Amniotic epithelial cell (primary cell): ENCODE data around the gene HSDL1.
A peak's percentile ranks its signal among the peaks of the same experiment; 100 is the strongest.

ENCODE experiments used
- DNase-seq: peaks from one replicate; pipeline ENCODE4 v3.0.0-alpha.2; 2010; ENCODE audit warnings: low read depth

Gene HSDL1

DNA sequence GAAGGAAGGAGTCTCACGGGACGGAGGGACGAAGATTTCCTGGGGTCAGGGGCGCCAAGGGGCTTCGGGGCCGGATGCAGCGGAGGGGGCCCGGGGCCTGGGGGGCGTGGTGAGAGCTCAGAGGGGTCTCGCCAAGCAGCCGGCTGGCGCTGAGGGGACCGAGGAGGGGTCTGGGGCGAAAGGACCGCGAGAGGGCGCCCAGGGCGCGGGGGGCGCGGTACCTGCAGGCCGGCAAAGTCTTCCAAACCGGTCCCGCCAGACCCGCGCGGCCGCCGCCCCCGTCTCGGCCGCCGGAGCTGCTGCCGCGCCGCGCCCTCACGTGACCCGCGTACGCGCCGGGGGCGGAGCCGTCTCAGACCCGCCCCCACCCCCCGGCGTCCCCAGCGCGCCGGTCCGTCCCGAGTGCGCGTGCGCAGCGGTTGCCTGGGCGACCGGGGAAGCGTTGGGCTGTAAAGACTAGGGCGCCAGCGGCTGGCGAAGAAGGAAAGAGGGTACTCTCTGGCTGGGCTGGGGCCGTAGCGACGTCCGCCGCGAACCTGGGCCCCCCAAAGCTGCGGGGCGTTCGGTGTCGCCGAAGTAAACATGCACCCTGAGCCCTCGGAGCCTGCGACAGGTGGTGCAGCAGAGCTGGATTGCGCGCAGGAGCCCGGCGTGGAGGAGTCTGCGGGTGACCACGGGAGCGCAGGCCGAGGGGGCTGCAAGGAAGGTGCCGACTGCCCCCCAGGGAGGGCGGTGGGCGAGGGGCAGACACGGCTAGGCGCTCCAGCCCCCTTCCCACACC is at the start of gene HSDL1, which contains the start of gene DNAAF1:
Gene HSDL1, minus strand, starts transcription at position 319 of the 781 bp plus-strand sequence. CDS start 13,856 bp downstream, outside the sequence.
Gene DNAAF1, plus strand, starts transcription at position 450 of the 781 bp plus-strand sequence. Its CDS starts 133 bp downstream, at position 583.
- DNase-seq: peak; percentile 57

DNA sequence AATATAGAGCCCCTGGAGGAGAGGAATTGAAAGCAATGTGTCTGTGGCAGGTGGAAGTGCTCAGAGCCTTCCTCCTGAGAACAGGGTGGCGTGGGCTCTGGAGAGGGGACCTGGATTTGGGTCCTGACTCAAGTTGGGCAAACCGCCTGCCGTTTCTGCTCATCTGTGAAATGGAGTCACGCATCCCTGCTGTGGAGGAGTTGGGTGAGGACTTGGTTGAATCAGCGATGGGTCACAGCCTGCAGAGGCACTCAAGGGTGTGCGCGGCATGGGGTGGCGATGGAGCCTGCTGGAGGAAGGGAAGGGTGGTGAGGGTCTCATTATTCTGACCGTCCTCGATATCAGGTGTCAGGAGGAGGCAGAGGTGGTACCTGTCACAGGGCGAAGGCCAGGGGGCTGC is 49.0 kb upstream of the HSDL1 start:
- no peak for DNase-seq

GRCh38 chr16:84193480-84193879 is 48.5 kb upstream of the HSDL1 start:
- no peak for DNase-seq

DNA sequence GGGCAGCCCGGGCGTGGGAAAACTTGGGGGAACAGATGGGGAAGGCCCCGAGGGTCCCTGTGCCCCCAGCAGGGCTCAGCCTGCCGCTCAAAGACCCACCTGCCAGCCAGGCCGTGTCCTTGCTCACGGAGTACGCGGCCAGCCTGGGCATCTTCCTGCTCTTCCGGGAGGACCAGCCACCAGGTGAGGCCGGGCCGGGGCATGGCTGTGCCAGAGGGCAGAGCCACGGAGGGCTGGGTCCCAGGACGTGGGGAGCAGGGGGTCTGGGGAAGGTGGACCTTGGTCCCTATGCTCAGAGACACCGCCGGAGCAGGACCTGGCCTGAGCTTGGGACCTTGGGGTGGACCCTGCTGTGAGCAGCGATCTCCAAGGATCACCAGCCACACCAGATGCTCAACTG is 46.5 kb upstream of the HSDL1 start:
- no peak for DNase-seq

DNA sequence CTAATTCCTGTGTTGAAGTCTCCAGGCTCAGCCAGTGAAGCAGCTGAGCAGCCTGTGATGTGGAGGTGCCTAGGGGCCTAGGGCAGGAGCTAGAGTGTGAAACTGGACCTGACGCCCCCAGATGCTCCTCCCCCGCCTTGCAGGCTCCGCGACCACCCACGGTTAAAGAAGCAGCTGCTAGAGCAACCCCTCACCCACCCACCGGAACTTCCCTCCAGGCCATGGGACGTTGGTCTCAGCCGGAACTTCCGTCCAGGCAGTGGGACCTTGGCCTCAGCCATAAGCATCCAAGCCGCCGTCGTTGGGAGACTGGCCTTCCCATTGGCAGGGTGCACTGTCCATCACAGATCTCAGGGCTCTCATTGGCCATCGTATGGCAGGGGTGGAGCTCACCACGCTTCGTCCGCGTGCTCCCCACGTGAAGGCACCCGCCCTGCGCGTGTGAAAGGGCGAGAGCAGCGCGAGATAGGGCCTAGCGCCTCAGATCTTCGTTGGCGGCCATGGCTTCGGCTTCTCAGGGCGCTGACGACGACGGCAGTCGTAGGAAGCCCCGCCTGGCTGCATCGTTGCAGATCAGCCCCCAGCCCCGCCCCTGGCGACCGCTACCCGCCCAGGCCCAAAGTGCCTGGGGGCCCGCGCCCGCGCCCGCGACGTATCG is 45.9 kb upstream of the HSDL1 start, which contains the start of gene ADAD2:
Gene ADAD2, plus strand, starts transcription at position 427 of the 658 bp plus-strand sequence. Its CDS starts 74 bp downstream, at position 501.
- no peak for DNase-seq

GRCh38 chr16:84186685-84187437 is 41.9 kb upstream of the HSDL1 start, which contains the start of gene TAF1C:
TSS of gene TAF1C (minus strand) at chr16:84187057. CDS start at chr16:84184988, 2,069 bp downstream.
- peak; percentile 88 for DNase-seq

- no peak for DNase-seq
Measured at GRCh38 chr16:84184775-84185174, 39.8 kb upstream of the HSDL1 start.

DNA sequence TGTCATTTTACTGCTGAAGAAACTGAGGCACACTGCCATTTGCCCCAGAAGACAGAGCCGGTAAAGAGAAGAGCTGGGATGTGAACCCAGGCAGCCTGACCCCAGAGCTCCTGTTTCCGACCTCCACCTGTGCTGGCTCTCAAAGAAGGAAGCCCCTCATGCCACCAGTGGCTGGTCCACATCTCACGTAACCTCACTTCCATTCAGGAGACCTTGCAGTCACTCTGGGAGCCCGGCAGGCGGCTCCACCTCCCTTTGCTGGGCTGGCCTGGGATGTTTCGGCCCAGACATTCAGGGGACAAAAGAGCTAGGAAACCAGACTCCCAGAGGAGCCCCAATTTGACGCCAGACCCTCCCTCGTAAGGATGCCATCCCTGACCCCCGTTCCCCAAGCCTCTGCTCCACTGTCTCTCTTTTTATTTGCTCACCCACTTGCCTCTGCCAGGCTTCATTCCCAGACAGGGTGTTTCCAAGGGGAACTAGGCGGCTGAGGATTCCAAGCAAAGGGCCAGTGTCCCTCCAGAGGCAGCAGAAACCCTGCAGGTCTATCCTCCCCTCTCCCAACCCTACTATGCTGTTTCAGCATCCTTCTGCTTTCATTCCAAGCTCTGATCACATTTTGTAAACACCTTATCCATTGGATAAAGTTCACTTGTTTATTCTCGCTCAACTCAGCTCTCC is 39.1 kb upstream of the HSDL1 start:
- DNase-seq: no peak

GRCh38 chr16:84183572-84183875 is 38.5 kb upstream of the HSDL1 start:
- no peak for DNase-seq

- DNase-seq: no peak
Measured at GRCh38 chr16:84182680-84183571, 37.9 kb upstream of the HSDL1 start.

DNA sequence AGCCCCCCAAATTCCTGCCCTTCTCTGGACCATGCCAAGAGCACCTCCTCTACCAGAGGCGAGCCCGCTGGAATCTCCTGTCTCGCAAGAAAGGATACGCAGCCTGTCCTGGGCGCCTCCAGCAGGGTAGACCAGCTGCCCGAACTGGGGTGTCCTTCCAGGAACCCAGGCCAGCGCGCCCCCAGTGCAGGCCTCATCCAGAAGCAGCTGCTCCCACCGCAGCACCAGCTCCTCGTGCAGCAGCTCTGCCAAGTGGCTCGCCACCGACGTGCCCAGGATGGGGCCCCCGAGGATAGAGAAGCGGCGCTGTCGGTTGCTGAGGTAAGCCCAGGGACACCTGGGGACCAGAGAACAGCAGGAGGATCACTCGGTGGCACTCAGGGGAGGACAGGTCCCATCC is 37.1 kb upstream of the HSDL1 start:
- no peak for DNase-seq

- DNase-seq: no peak
Measured at GRCh38 chr16:84181144-84181915, 36.4 kb upstream of the HSDL1 start.

- no peak for DNase-seq
Measured at GRCh38 chr16:84180519-84181140, 35.7 kb upstream of the HSDL1 start.

DNA sequence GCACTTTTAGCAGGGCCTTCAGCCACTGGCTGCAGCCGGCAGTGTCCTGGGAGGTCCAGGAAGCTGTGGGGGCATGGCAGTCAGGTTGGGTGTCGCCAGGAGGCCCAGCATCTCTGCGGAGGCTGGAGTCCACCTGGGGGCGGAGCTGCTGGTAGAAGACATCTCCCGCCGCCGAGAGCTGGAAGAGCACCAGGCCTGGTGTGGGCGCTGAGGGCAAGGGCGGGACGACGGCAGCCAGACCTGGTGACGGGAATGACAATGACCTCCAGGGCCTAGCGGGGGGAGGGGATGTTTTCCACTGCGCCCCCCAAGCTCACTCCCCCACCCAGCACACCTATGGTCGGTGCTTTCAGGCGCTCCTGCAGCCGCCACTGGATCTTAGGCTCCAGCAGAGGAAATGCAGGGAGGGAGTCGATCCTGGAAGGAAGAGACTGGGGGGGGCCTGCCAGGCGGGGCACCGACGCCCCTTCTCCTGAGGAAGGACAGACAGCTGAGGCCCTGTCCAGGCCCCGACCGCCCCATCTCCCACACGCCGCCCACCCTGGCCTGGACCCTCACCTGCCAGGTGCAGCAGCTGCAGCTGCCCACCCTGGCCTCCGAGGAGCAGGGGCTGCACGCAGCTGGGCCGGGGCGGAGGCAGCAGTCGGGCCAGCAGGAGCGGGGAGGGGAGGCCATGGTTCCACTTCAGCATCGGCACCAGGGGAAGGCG is 34.8 kb upstream of the HSDL1 start:
- no peak for DNase-seq

- DNase-seq: no peak
Measured at GRCh38 chr16:84178892-84179611, 34.1 kb upstream of the HSDL1 start.

- no peak for DNase-seq
Measured at GRCh38 chr16:84178146-84178765, 33.3 kb upstream of the HSDL1 start.

- DNase-seq: peak; percentile 64
Measured at GRCh38 chr16:84177741-84178073, 32.7 kb upstream of the HSDL1 start.
